Islet of Langerhans (tissue), 1 donor: Measurements from ENCODE around the gene CNN1.
"Not testable (repeated sequence)": the region's sequence is repeated elsewhere in the genome, so short reads cannot be mapped to it uniquely, and the experiment has no call there.

Experiments
- FAIRE-seq: peaks from one replicate; lab custom pipeline; 2011; peaks lifted over from hg19 to GRCh38; lab: Jason Lieb, UNC

Gene CNN1

DNA sequence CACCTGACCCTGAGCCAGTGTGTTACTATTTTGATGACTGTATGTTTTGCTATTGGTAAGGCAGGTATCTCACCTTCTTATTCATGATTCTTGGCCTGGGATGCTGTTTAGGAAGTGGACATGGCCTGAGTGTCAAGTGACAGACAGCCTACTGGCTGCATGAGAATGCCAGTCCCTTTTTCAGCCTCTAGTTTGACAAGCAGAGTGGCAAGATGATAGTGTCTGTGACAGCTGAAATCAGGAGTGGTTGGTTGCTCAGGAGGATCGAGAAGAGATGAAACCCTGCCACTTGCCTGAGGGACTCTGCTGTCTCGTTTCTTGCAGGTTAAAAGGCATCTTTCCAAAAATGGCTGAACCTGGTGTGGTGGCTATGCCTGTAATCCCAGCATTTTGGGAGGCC is 27.5 kb downstream of the CNN1 start:
- FAIRE-seq: no peak

DNA sequence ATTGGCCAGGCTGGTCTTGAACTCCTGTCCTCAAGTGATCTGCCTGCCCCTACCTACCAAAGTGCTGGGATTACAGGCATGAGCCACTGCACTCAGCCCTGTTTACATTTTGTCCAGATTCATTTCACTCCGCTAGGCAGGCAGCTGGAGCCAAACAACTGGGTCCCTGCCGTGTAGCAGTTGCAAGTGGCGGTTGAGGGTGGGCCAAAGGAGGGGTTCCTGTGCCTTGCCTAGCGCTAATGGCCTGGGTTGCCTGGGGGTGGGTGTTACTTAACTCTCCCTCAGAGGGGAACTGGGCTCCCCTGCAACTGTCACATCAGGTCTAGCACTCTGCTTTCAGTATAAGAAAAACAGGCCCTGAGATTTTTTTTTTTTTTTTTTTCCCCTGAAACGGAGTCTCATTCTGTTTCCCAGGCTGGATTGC is 31.4 kb downstream of the CNN1 start:
- no peak for FAIRE-seq

DNA sequence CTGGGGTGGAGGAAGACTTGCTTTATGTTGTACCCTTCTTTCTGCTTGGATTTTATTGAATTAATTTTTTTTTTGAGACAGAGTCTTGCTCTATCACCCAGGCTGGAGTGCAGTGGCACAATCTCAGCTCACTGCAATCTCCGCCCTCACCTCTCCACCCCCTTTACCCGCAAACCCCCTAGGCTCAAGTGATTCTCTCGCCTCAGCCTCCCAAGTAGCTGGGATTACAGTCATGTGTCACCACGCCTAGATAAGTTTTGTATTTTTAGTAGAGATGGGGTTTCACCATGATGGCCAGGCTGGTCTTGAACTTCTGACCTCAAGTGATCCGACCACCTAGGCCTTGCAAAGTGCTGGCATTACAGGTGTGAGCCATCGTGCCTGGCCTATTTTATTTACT is 34.7 kb downstream of the CNN1 start:
- FAIRE-seq: not testable (repeated sequence)

DNA sequence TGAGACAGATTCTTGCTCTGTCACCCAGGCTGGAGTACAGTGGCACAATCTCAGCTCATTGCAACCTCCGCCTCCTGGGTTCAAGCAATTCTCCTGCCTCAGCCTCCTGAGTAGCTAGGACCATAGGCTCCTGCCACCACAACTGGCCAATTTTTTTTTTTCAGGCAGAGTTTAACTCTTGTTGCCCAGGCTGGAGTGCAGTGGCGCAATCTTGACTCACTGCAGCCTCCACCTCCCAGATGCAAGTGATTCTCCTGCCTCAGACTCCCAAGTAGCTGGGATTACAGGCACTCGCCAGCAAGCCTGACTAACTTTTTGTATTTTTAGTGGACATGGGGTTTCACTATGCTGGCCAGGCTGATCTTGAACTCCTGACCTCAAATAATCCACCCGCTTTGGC is 35.1 kb downstream of the CNN1 start:
- not testable (repeated sequence) for FAIRE-seq

DNA sequence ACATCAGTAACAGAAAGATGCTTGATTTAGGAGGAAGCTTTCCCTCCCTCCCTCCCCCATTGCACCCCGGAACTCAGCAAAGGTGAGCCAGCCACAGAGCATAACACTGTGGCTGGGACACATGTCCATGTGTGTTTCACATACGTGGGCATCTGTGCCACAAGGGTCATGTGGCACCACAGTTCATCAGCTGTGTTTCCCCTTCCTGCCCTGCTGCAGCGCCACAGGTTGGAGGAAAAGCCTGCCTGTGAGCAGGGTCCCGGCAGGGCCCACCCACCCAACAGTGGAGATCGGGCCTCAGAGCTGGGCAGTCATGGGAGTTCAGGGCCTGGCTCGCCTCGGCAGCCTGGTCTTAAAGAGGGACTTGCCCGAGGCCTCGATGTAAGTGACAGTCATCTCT is 36.0 kb downstream of the CNN1 start:
- FAIRE-seq: no peak

DNA sequence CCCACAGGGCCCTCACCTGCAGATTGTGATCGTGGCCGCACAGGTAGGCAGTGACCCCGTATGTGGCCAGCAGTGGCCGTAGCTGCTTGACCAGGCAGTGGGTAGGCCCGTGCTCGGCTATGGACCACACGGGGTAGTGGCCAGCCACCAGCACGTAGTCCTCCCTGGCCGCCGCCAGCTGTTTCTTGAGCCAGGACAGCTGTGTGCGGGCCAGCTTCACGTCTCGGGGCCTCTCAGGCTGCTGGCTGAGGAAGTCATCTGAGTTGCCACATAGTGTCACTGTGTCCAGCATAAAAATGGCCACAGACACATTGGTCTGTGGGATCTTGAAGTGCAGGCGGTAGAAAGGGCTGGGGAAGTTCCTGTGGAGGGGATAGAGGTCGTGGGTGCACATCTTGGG is 37.6 kb downstream of the CNN1 start:
- no peak for FAIRE-seq

DNA sequence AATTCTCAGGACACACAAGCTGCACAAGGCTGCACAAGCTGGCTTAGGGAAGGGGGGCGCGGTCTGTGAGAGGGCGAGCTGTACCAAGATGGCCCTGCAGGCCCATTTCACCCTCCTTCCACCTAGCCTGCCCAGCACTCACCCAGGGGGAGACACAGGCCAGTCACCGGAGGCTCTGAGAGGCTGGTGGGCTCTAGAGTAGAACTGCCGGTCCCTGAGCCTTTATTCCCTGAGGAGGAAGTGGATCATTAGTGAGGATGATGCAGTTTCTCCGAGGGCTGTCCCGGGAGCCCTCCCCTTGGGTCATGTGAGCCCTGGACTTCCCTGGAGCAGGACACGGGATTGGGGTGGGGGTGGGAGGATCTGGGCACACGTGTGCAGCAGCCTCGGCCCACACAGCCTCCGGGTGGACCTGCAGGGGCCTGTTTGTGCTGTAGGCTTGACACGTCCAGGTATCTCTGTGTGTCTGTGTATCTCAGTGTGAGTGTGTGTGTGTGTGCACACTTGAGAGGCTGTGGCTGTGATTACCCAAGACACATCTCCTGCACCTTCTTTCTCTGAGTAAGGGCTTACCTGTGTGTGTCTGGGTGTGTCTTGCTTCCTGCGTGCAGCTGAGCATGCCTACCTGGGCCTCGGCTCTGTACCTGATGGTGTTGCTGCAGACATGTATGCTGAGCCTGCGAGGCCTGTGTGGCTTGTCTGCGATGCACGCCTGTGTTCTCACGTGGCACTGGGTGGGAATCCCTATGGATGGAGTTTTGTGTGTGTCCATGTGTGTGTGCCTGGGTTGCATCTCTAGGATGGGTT is 39.0 kb downstream of the CNN1 start, which contains the start of gene ACP5:
TSS of gene ACP5 (minus strand) at position 195 of the 807 bp plus-strand sequence. CDS start 328 bp downstream, outside the sequence.
- no peak for FAIRE-seq

DNA sequence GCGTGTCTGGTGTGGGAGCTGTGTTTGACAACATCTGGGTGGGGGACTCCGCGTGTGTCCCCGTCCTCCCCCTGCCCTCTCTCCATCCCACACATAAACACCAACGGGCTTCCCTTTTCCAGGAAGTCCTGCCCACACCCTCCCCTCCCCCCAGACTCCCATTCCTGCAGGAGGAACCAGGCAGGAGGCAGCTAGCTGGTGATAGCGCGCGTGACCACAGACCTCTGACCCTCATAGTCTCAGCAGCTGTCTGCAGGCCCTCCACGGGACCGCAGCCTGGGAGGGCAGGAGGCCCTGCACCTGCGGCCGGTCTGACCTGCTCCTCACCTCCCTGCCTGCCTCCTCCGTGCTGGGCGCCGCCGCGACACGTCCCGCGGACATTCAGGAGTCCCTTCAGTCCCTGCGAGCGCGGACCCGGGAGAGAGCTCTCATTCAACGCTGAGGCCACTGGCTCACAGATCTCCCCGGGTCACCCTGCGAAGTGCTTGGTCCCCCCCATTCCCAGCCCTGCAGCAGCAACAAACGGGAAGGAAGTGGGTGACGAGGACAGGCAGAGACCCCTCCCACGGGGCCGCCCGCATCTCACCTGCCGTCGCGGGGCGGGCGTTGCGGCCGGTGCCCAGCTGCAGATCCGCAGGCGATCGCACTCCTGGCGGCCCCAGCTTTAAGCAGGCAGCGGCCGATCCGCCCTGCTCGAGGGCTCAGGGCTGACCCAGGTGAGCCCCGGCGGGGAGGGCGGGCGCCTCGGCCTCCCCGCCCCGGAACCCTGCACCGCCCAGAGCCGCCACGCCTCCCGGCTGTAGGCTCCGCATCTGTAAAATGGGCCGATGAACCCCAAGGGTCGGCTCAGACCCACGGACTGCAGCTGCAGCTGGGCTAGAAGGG is 39.8 kb downstream of the CNN1 start:
- FAIRE-seq: no peak

DNA sequence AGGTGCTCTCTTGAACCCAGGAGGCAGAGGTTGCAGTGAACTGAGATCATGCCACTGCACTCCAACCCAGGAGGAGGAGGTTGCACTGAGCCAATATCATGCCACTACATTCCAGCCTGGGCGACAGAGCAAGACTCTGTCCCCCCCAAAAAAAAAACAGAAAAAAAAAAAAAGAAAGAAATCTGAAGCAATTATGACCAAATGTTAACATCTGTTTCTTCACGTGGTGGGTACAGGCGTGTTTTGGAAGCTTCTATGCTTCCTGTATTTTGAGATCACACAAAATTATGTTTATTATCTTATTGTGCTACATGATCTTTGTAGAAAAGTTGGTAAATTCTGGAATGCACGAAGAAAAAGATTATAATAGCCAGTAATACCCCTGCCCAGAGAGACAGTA is 41.5 kb downstream of the CNN1 start:
- no peak for FAIRE-seq

DNA sequence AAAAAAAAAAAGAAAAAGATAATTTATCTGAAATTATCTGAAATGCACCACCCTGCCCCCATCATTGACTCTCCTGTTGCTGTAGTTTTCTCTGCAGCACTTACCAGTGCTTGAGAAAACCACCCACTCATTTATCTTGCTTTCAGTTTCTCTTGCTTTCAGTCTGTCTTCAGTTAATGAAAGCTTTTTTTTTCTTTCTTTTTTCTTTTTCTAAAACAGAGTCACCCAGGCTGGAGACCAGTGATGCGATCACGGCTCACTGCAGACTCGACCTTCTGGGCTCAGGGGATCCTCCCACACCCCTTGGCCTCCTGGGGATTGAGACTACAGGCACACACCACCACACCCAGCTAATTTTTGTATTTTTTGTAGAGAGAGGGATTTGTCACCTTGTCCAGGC is 43.1 kb downstream of the CNN1 start:
- FAIRE-seq: no peak

DNA sequence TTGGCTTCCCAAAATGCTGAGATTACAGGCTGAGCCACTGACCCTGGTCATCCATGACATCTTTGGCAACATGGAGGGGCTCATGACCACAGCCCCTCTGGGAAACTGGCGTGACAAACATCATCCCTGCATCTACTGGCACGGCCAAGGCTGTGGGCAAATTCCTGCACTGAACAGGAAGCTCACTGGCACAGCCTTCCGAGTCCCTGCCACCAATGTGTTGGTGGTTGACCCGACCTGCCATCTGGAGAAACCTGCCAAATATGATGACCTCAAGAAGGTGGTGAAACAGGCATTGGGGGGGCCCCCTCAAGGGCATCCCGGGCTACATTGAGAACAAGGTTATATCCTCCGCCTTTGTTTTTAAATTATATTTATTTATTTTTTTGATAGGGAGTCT is 47.7 kb downstream of the CNN1 start:
- no peak for FAIRE-seq

DNA sequence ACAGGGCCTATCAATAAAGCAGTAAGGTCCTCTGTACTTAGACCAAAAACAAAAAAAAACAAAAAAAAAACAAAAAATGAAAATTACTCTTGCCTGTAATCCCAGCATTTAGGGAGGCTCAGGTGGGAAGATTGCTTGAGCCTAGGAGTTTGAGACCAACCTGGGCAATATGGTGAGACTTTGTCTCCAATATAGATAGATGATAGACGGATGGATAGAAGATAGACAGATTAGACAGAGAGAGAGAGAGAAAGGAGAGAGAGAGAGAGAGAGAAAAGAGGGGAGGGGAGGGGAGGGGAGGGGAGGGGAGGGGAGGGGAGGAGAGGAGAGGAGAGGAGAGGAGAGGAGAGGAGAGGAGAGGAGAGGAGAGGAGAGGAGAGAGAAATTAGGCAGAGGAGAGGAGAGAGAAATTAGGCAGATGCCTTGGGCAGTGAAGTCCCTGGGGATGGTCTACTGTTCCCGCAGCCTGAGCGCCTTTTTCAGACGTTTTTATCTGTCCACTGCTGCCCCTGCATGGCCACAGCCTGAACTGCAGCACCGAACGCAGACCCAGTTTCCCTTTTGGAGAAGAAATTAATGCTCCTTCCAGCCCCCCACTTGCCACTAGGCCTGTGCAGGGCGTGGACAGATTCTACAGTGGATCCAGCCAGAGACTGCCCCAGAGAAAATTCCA is 48.8 kb downstream of the CNN1 start:
- no peak for FAIRE-seq

DNA sequence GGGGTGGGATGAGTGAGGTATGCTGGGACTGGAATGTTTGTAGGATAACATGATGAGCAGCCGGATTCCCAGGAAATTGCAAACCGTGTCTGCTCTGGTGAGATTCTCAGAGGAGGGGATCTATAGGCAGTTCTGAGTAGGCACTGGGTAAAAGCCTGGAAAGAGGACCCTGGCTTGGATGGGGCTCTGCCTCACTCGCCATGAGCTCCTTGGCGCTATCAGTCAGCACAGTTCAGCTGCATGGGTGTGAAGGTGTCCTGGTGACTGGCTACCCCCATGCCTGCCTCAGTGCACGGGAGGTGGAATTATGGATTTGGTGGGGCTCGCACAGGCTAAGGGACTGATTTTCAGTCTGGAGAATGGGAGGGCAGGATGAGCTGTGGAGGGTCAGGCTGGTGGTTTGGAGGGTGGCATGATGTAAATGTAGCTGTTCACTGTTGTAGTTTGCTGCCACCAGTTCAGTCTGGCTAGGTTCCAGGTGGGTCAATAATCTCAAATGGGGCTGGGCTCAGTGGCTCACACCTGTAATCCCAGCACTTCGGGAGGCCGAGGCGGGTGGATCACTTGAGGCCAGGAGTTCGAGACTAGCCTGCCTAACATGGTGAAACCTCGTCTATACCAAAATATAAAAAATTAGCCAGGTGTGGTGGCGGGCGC is 49.5 kb downstream of the CNN1 start:
- FAIRE-seq: no peak

DNA sequence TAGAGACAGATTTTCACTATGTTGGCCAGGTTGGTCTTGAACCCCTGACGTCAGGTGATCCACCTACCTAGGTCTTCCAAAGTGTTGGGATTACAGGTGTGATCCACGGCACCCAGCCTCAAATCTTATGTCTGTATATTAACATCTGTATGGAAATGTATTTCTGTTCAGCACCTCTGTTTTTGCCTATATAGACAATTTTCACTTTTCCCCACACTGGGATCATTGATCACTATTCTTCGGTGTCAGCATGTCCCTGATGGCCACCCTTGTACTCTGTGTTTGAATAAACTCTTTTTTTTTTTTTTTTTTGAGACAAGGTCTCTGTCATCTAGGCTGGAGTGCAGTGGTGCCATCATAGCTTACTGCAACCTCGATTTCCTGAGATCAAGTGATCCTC is 55.4 kb downstream of the CNN1 start:
- no peak for FAIRE-seq

DNA sequence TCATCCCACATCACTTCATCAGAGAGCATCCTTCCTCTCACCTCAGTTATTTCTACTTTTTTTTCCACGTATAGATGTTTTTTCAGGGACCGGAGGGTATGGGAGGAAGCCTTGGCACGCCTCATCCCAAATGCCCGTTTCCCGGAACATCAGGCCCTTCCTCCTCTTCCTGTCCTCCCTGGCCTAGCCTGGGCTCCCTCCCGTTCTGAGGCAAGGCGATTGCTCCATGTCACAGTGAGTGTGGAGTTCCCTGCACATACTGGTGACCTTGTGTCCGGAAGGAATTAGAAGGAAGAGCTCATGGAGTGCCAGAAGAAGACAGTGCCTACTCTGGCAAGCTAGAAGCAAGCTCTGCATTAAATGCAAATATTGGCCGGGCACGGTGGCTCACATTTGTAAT is 57.5 kb downstream of the CNN1 start:
- FAIRE-seq: no peak

DNA sequence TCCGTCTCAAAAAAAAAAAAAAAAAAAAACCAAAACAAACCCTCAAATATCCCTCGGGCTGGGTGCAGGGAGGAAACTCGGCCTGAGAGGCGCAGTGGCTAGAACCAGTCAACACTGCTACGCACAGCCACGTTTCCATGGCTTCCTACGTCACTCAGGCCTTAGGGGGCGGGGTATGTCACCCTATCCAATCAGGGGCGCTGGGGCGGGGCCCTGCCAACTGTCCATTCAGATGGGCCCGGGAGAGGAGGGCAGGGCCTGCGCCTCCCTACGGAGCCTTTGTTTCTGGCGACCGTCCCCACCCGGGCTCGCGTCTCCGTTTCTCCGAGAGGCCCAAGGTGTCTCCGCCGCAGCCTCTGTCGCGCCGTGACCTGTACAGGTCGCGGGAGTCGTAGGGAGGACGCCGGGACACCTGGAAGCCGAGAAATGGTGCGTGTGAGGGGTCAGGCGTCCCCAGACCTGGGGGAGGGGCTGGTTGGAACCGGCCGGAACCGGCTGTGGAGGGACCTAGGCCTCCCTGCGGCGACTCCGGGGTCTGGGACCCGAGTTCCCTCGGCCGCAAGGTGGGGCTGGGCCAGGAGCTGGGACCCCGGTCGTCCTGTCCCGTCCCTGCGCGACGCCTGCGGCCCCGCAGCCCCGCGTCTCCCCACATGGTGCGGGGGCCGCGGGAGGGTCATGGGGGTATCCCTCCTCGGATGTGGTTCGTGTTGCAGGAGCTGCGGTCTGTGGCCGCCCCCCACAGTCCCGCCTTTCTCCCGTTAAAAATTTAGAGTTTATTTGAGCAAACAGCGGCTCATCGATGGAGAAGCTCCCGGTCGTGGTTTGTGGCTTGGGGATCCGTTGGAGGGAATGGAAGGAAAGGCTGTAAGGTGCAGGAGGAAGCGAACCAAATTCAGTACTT is 58.8 kb downstream of the CNN1 start, which contains the start of gene ZNF627:
TSS of gene ZNF627 (plus strand) at position 282 of the 901 bp plus-strand sequence. CDS start at position 427, 145 bp downstream.
- peak; percentile 55 for FAIRE-seq

DNA sequence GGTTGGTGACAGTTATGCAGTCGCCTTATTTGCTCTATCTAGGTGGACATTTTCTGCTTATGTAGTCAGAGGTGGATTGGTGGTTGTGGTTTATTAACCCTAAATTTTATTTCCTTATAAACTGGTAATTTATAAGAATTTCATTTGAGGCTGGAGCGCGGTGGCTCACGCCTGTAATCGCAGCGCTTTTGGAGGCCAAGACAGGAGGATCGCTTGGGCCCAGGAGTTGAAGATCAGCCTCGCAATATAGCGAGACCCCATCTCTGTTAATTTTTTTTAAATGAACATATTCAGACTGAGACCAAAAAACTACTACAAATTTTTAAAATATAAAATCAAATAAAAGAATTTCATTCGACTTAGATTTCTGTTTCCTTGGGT is 59.4 kb downstream of the CNN1 start:
- FAIRE-seq: peak; percentile 9

DNA sequence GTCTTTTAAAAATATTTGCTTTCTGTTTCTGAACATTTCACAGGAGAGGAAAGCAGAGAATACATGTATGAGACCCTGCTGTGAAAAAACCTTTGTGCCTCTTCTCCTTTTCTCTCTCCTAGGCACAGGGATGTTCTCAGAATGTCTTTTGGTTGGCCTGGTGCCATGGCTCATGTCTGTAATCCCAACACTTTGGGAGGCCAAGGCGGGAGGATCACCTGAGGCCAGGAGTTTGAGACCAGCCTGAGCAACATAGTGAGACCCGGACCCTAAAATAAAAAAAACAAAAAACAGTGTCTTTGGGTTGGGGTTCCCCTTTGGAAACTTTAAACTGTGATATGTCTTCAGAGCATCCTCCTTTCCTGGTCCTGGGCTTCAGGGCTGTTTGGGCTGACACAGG is 60.1 kb downstream of the CNN1 start:
- FAIRE-seq: no peak

DNA sequence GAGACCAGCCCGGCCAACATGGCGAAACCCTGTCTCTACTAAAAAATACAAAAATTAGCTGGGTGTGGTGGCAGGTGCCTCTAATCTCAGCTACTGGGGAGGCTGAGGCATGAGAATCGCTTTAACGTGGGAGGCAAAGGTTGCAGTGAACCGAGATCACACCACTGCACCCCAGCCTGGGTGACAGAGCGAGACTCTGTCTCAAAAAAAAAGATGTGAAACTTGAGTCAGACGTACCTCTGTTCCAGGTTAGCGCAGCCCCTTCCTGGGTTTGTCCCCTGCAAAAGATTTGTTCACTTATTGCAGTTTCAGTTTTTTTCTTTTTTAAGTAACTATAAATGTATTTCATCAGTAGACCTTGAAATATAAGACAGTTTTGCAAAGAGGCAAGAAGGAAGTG is 61.1 kb downstream of the CNN1 start:
- not testable (repeated sequence) for FAIRE-seq
